HG03097 (cell line): ENCODE measurements around the gene TIMM44.
"Not testable (repeated sequence)": the region's sequence is repeated elsewhere in the genome, so short reads cannot be mapped to it uniquely, and the experiment has no call there.

Source experiments
- ATAC-seq: cut with Tn5 transposase; IDR thresholded peaks from one replicate; pipeline ENCODE4 v1.9.1; 2021; ENCODE audit not compliant: unreplicated experiment, low FRiP score

TIMM44 gene

GRCh38 chr19:7977723-7978040, 34.2 kb upstream of the TIMM44 start:
- no peak for ATAC-seq

GRCh38 chr19:7977021-7977722, 33.7 kb upstream of the TIMM44 start:
- no peak for ATAC-seq

- no peak for ATAC-seq
Observed at GRCh38 chr19:7976461-7976860, 33.0 kb upstream of the TIMM44 start.

GRCh38 chr19:7975037-7975436, 31.6 kb upstream of the TIMM44 start:
- ATAC-seq, result no peak

GRCh38 chr19:7973883-7974282, 30.4 kb upstream of the TIMM44 start:
- no peak for ATAC-seq

- no peak for ATAC-seq
Observed at GRCh38 chr19:7971553-7972520, 28.4 kb upstream of the TIMM44 start.

GRCh38 chr19:7970716-7971448, 27.4 kb upstream of the TIMM44 start:
- no peak for ATAC-seq

GRCh38 chr19:7969555-7969939, 26.1 kb upstream of the TIMM44 start:
- ATAC-seq, result no peak

- ATAC-seq, result no peak
Observed at GRCh38 chr19:7968796-7969554, 25.5 kb upstream of the TIMM44 start.

- no peak for ATAC-seq
Observed at GRCh38 chr19:7968008-7968795, 24.7 kb upstream of the TIMM44 start.

- ATAC-seq, result no peak
Observed at GRCh38 chr19:7965921-7966665, 22.6 kb upstream of the TIMM44 start.

GRCh38 chr19:7965259-7965841, 21.9 kb upstream of the TIMM44 start:
- no peak for ATAC-seq

GRCh38 chr19:7963566-7963965, 20.1 kb upstream of the TIMM44 start:
- no peak for ATAC-seq

- ATAC-seq, result no peak
Observed at GRCh38 chr19:7962644-7963268, 19.3 kb upstream of the TIMM44 start.

GRCh38 chr19:7961920-7962626, 18.6 kb upstream of the TIMM44 start:
- no peak for ATAC-seq

GRCh38 chr19:7961082-7961481, 17.6 kb upstream of the TIMM44 start:
- ATAC-seq, result not testable (repeated sequence)

- ATAC-seq, result no peak
Observed at GRCh38 chr19:7959211-7959610, 15.7 kb upstream of the TIMM44 start.

- ATAC-seq, result no peak
Observed at GRCh38 chr19:7955696-7956095, 12.2 kb upstream of the TIMM44 start.
